HepG2 (cell line): ENCODE measurements around the gene SNAPC3. TPM values are rescaled to one million over a fixed set of nuclear protein-coding genes. Genes with fewer than 3 reads are reported as not detected.

Experiments
- DNMT3B ChIP-seq: conservative IDR thresholded peaks from 2 replicates; pipeline ENCODE4 v1.6.1; 2016; ENCODE audit warnings: missing biosample characterization, control low read depth
- GFI1 ChIP-seq: sonication (generic); formaldehyde crosslinking; IDR thresholded peaks from 2 replicates; pipeline ENCODE4 v1.5.0; 2020; ENCODE audit warnings: missing genetic modification reagents, mild to moderate bottlenecking, borderline replicate concordance
- HOXA7 ChIP-seq: sonication (generic); formaldehyde crosslinking; IDR thresholded peaks from 2 replicates; pipeline ENCODE4 v1.8.1; 2022; ENCODE audit warnings: mild to moderate bottlenecking, missing genetic modification reagents, moderate library complexity
- IRF2 ChIP-seq: IDR thresholded peaks from 2 replicates; pipeline ENCODE4 v1.6.1; 2018; ENCODE audit warnings: missing genetic modification reagents, missing compliant biosample characterization
- IRX3 ChIP-seq: sonication (generic); formaldehyde crosslinking; IDR thresholded peaks from 2 replicates; pipeline ENCODE4 v1.8.1; 2023; ENCODE audit warnings: mild to moderate bottlenecking, low read depth, missing genetic modification reagents, borderline replicate concordance
- KLF6 ChIP-seq: IDR thresholded peaks from 2 replicates; pipeline ENCODE4 v1.8.0; 2016; ENCODE audit warnings: missing biosample characterization, missing genetic modification reagents
- MATR3 ChIP-seq: sonication (generic); formaldehyde crosslinking; IDR thresholded peaks from 2 replicates; pipeline ENCODE4 v1.4.0; 2020; ENCODE audit warnings: missing genetic modification reagents
- NCOA1 ChIP-seq: sonication (generic); formaldehyde crosslinking; IDR thresholded peaks from 2 replicates; pipeline ENCODE4 v1.9.0; 2021; ENCODE audit warnings: missing genetic modification reagents
- PITX1 ChIP-seq: sonication (generic); formaldehyde crosslinking; IDR thresholded peaks from 2 replicates; pipeline ENCODE4 v1.5.1; 2020; ENCODE audit warnings: mild to moderate bottlenecking, missing genetic modification reagents
- POLR2AphosphoS5 ChIP-seq: IDR thresholded peaks from 2 replicates; pipeline ENCODE4 v1.6.1; 2012; ENCODE audit warnings: low read depth, low read length
- SMAD9 ChIP-seq: sonication (generic); formaldehyde crosslinking; IDR thresholded peaks from 2 replicates; pipeline ENCODE4 v1.5.1; 2020; ENCODE audit warnings: mild to moderate bottlenecking, missing genetic modification reagents
- SPEN ChIP-seq: sonication (generic); formaldehyde crosslinking; IDR thresholded peaks from 2 replicates; pipeline ENCODE4 v1.5.1; 2020; ENCODE audit warnings: low read depth, mild to moderate bottlenecking, missing genetic modification reagents
- TAF15 ChIP-seq: fragments of 200-400 bp; formaldehyde crosslinking; IDR thresholded peaks from one replicate; pipeline ENCODE4 v1.6.1; 2018; ENCODE audit warnings: mild to moderate bottlenecking, low read depth, low read length; ENCODE audit not compliant: poor library complexity, severe bottlenecking
- TBL1XR1 ChIP-seq: fragments of 150-350 bp; IDR thresholded peaks from 2 replicates; pipeline ENCODE4 v1.6.1; 2014; ENCODE audit warnings: borderline replicate concordance, low read length; ENCODE audit not compliant: partially characterized antibody
- TOE1 ChIP-seq: sonication (generic); formaldehyde crosslinking; IDR thresholded peaks from 2 replicates; pipeline ENCODE4 v1.4.0; 2020; ENCODE audit warnings: mild to moderate bottlenecking, missing genetic modification reagents
- ZNF672 ChIP-seq: sonication (generic); formaldehyde crosslinking; IDR thresholded peaks from 2 replicates; pipeline ENCODE4 v1.8.1; 2022; ENCODE audit warnings: missing genetic modification reagents
- ZNF746 ChIP-seq: sonication (generic); formaldehyde crosslinking; IDR thresholded peaks from 2 replicates; pipeline ENCODE4 v1.8.0; 2022; ENCODE audit warnings: mild to moderate bottlenecking, missing genetic modification reagents
- ZNF782 ChIP-seq: sonication (generic); formaldehyde crosslinking; IDR thresholded peaks from 2 replicates; pipeline ENCODE4 v1.4.0; 2020; ENCODE audit warnings: missing genetic modification reagents, mild to moderate bottlenecking, borderline replicate concordance
- polyA plus RNA-seq, 8 experiments: library from polyadenylated mRNA; depleted of rRNA in 3 of 8; stranded (reverse) in 7 of 8; unstranded in 1 of 8; fragments of >200 nt; fragmentation: Illumina TruSeq in 4 of 8; extraction: Trizol in 4 of 8; gene quantifications; 2 replicates each; pipeline versions ENCODE4 v1.2.1 to v1.2.3, GENCODE V29; 2011 to 2016; ENCODE audit warnings: low read depth in 4 of 8, missing spikeins in 1 of 8, mixed read lengths in 1 of 8; ENCODE audit not compliant: insufficient read depth in 1 of 8
- total RNA-seq, 5 experiments: library from RNA; depleted of rRNA; stranded (reverse); fragments of >200 nt; fragmentation: Illumina TruSeq; extraction: Trizol; gene quantifications; 2 replicates each; pipeline ENCODE4 v1.2.3, GENCODE V29; 2016; ENCODE audit warnings: low read depth in 1 of 5
- TF ChIP-seq, protein P1 (sequence below): sonication (generic); formaldehyde crosslinking; IDR thresholded peaks from 2 replicates; pipeline ENCODE4 v1.5.1; 2020; ENCODE audit warnings: mild to moderate bottlenecking, missing genetic modification reagents, moderate library complexity
- TF ChIP-seq, protein P2 (sequence below): conservative IDR thresholded peaks from 2 replicates; pipeline ENCODE4 v1.6.1; 2018; ENCODE audit warnings: missing genetic modification reagents
- TF ChIP-seq, protein P3 (sequence below): sonication (generic); formaldehyde crosslinking; IDR thresholded peaks from 2 replicates; pipeline ENCODE4 v1.4.0; 2020; ENCODE audit warnings: missing genetic modification reagents, borderline replicate concordance
- TF ChIP-seq, protein P4 (sequence below): sonication (generic); formaldehyde crosslinking; IDR thresholded peaks from 2 replicates; pipeline ENCODE4 v1.9.0; 2021; ENCODE audit warnings: missing genetic modification reagents, mild to moderate bottlenecking, borderline replicate concordance

Gene SNAPC3
- total and polyA plus RNA-seq, 2 of the 13 experiments (the other 11 are each of a cell fraction or from before 2014, with no cell fraction given) = 25.6 to 26.0 TPM

DNA sequence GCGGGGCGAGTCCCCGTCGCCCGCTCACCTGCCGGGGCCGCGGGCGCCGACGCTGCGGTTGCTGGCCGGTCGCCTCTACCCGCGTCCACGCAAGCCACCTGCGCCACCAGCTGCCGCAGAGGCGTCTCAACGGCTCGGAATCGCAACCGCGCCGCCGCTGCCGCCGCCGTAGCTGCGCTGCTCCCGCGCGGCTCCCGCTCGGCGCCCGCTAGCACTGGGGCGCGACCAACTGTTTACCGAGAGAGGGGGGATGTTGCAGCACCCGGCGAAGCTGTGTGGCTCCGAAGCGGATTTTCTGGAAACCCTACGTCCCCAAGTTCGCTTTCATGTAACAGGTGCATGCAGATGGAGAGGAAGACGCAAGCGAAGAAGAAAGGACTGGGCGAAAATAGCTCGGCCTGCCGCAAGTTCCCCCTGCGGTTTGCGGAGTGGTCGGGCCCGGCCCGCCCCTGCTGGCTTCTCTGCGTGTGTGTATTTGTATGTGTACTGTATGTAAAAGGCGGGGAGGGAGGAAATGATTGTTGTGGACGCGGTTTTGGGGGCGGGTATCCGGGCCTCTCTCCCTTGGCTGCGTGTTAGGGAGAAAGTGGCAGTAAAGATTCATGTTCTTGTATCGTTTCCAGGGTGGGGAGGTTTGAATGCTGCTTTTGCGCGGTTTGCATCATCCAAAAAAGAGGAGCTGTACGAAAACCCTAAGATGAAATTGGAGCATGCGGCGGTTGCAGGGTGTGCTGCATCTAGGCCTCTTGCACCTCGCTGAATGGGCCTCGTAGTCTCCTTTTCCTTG is 88.3 kb downstream of the SNAPC3 start, which contains the start of gene PSIP1 (continued):
- TF ChIP-seq IRF2 (no peak), POLR2AphosphoS5 (peak; percentile 71), IRX3 (CRISPR knock-in tag) (peak; percentile 45; the same call in 1 of the 2 replicates), ZNF746 (CRISPR knock-in tag) (peak; percentile 48; the same call in 1 of the 2 replicates), MATR3 (CRISPR knock-in tag) (no peak), SPEN (CRISPR knock-in tag) (peak; percentile 71), TBL1XR1 (peak; percentile 42), ZNF672 (CRISPR knock-in tag) (no peak), SMAD9 (no peak), TOE1 (no peak), PITX1 (peak; percentile 38; the same call in 1 of the 2 replicates), HOXA7 (CRISPR knock-in tag) (no peak), TAF15 (no peak), GFI1 (CRISPR knock-in tag) (peak; percentile 68; the same call in 1 of the 2 replicates), ZNF782 (peak; percentile 48; the same call in 1 of the 2 replicates), KLF6 (CRISPR knock-in tag) (peak; percentile 39; the same call in 1 of the 2 replicates), NCOA1 (no peak), DNMT3B (CRISPR knock-in tag) (no peak)
- TF ChIP-seq, protein P1, sequence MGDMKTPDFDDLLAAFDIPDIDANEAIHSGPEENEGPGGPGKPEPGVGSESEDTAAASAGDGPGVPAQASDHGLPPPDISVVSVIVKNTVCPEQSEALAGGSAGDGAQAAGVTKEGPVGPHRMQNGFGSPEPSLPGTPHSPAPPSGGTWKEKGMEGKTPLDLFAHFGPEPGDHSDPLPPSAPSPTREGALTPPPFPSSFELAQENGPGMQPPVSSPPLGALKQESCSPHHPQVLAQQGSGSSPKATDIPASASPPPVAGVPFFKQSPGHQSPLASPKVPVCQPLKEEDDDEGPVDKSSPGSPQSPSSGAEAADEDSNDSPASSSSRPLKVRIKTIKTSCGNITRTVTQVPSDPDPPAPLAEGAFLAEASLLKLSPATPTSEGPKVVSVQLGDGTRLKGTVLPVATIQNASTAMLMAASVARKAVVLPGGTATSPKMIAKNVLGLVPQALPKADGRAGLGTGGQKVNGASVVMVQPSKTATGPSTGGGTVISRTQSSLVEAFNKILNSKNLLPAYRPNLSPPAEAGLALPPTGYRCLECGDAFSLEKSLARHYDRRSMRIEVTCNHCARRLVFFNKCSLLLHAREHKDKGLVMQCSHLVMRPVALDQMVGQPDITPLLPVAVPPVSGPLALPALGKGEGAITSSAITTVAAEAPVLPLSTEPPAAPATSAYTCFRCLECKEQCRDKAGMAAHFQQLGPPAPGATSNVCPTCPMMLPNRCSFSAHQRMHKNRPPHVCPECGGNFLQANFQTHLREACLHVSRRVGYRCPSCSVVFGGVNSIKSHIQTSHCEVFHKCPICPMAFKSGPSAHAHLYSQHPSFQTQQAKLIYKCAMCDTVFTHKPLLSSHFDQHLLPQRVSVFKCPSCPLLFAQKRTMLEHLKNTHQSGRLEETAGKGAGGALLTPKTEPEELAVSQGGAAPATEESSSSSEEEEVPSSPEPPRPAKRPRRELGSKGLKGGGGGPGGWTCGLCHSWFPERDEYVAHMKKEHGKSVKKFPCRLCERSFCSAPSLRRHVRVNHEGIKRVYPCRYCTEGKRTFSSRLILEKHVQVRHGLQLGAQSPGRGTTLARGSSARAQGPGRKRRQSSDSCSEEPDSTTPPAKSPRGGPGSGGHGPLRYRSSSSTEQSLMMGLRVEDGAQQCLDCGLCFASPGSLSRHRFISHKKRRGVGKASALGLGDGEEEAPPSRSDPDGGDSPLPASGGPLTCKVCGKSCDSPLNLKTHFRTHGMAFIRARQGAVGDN (CRISPR knock-in tag) = peak; percentile 82
- TF ChIP-seq, protein P2, sequence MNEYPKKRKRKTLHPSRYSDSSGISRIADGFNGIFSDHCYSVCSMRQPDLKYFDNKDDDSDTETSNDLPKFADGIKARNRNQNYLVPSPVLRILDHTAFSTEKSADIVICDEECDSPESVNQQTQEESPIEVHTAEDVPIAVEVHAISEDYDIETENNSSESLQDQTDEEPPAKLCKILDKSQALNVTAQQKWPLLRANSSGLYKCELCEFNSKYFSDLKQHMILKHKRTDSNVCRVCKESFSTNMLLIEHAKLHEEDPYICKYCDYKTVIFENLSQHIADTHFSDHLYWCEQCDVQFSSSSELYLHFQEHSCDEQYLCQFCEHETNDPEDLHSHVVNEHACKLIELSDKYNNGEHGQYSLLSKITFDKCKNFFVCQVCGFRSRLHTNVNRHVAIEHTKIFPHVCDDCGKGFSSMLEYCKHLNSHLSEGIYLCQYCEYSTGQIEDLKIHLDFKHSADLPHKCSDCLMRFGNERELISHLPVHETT (CRISPR knock-in tag) = no peak
- TF ChIP-seq, protein P3, sequence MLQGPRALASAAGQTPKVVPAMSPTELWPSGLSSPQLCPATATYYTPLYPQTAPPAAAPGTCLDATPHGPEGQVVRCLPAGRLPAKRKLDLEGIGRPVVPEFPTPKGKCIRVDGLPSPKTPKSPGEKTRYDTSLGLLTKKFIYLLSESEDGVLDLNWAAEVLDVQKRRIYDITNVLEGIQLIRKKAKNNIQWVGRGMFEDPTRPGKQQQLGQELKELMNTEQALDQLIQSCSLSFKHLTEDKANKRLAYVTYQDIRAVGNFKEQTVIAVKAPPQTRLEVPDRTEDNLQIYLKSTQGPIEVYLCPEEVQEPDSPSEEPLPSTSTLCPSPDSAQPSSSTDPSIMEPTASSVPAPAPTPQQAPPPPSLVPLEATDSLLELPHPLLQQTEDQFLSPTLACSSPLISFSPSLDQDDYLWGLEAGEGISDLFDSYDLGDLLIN (CRISPR knock-in tag) = peak; percentile 53
- TF ChIP-seq, protein P4, sequence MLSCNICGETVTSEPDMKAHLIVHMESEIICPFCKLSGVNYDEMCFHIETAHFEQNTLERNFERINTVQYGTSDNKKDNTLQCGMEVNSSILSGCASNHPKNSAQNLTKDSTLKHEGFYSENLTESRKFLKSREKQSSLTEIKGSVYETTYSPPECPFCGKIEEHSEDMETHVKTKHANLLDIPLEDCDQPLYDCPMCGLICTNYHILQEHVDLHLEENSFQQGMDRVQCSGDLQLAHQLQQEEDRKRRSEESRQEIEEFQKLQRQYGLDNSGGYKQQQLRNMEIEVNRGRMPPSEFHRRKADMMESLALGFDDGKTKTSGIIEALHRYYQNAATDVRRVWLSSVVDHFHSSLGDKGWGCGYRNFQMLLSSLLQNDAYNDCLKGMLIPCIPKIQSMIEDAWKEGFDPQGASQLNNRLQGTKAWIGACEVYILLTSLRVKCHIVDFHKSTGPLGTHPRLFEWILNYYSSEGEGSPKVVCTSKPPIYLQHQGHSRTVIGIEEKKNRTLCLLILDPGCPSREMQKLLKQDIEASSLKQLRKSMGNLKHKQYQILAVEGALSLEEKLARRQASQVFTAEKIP (CRISPR knock-in tag) = no peak
